Kidney (tissue), 14 donors: ENCODE data around the gene CD2AP. TPM values are rescaled to one million over a fixed set of nuclear protein-coding genes. Genes with fewer than 3 reads are reported as not detected.
A peak's percentile ranks its signal among the peaks of the same experiment; 100 is the strongest.

Experiments used
- DNase-seq, 5 donors: peaks; one replicate each; pipeline ENCODE4 v3.0.0-alpha.2; 2013 to 2020
- FAIRE-seq: peaks from 2 replicates; lab custom pipeline; 2012; peaks lifted over from hg19 to GRCh38; lab: Jason Lieb, UNC
- H3K27ac ChIP-seq, 2 donors: one replicate each; pipeline ENCODE4 v1.7.0; 2013; ENCODE audit warnings: low read depth in 2 of 2, low read length in 2 of 2, inconsistent platforms in 1 of 2
- H3K27me3 ChIP-seq: one replicate; pipeline ENCODE4 v1.7.1; 2013; ENCODE audit warnings: low read length, inconsistent platforms; ENCODE audit not compliant: control insufficient read depth, insufficient read depth
- H3K36me3 ChIP-seq, 3 donors: one replicate each; pipeline versions ENCODE4 v1.7.0 to v1.7.1; 2013; ENCODE audit warnings: low read length in 3 of 3, control low read depth in 1 of 3, inconsistent platforms in 1 of 3; ENCODE audit not compliant: insufficient read depth in 3 of 3, control insufficient read depth in 2 of 3
- H3K4me1 ChIP-seq, 3 donors: one replicate each; pipeline versions ENCODE4 v1.7.0 to v1.7.1; 2013; ENCODE audit warnings: low read length in 3 of 3, inconsistent platforms in 1 of 3, low read depth in 1 of 3; ENCODE audit not compliant: control insufficient read depth in 2 of 3, insufficient read depth in 2 of 3
- H3K4me3 ChIP-seq, 3 donors: one replicate each; pipeline versions ENCODE4 v1.7.0 to v1.8.1; 2013; ENCODE audit warnings: low read length in 3 of 3, control low read depth in 1 of 3, inconsistent platforms in 1 of 3
- H3K9ac ChIP-seq, 3 donors: one replicate each; pipeline versions ENCODE4 v1.7.0 to v1.7.1; 2013; ENCODE audit warnings: low read length in 3 of 3, control low read depth in 1 of 3, inconsistent platforms in 1 of 3
- H3K9me3 ChIP-seq, 3 donors: one replicate each; pipeline versions ENCODE4 v1.7.0 to v1.7.1; 2013; ENCODE audit warnings: low read length in 3 of 3, control low read depth in 1 of 3, inconsistent platforms in 1 of 3; ENCODE audit not compliant: control insufficient read depth in 2 of 3, insufficient read depth in 1 of 3
- CTCF ChIP-seq: IDR thresholded peaks from 3 replicates; pipeline ENCODE4 v1.5.1; 2012; ENCODE audit warnings: mild to moderate bottlenecking, moderate library complexity, borderline replicate concordance; ENCODE audit not compliant: insufficient read depth; ENCODE audit errors: extremely low read depth
- intact Hi-C: fragments of 100-400 bp; cut with DNase I; formaldehyde crosslinking; loops from one replicate; pipeline ENCODE4 v1.11.1; 2022
- polyA plus RNA-seq: library from polyadenylated mRNA; stranded (reverse); fragments of 350-450 nt; fragmentation: Illumina TruSeq; extraction: RNeasy Lipid Tissue Mini Kit (QIAGEN cat#74804); gene quantifications from one replicate; pipeline ENCODE4 v1.2.3, GENCODE V29; 2014; ENCODE audit warnings: low read depth, low replicate concordance; ENCODE audit not compliant: insufficient read depth
- total RNA-seq: library from RNA; stranded (reverse); fragmentation: NEBNext Ultra II Directional; extraction: Animal tissue kit (Norgen Biotek cat#: 25700); gene quantifications from one replicate; pipeline ENCODE4 v1.2.1, GENCODE V29; 2021
- donor health status: control.
- donor health status: control.
- donor health status: control.
- donor health status: control.
- donor health status: control.
- donor health status: DM: yes; HTN: yes; CAD: no.
- donor health status: Normal renal cell carcinoma (clear cell type).

The CD2AP gene
- total and polyA plus RNA-seq, 2 donors from 2014 or later = 19.5 to 87.6 TPM

DNA sequence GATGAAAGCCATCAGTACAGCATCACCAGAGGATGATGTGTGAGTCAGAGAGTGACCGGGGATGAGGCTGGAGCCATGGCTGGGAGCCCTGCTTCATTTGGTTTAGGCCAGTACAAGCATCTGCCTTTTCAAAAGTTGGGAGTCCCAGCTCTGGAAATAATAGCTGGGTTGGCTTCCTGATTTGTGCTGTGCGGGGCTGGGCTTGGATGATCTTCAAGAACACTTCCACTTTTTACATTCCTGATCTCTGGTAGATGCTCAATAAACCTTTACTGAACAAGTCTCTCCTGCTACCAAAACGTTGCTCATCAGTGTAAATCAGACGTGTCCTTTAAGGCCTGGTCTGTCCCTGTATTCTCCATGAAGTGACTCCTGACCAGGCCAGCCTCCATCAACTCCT is 176.7 kb downstream of the CD2AP start:
- TF ChIP-seq CTCF = no peak
- H3K4me1 ChIP-seq = peaks cover 0 to 2% (median 0%) of the 10 kb centered on the region in 3 donors
- H3K36me3 ChIP-seq = no peaks in the 10 kb centered on the region
- no peak overlapping the region for H3K27ac ChIP-seq
- FAIRE-seq (no peak), DNase-seq (no peak)
- no peaks in the 10 kb centered on the region for H3K27me3 ChIP-seq
- no peaks in the 10 kb centered on the region for H3K9me3 ChIP-seq
- no peak overlapping the region for H3K9ac ChIP-seq
- intact Hi-C loops = no loop called here
- H3K4me3 ChIP-seq = no peak overlapping the region

DNA sequence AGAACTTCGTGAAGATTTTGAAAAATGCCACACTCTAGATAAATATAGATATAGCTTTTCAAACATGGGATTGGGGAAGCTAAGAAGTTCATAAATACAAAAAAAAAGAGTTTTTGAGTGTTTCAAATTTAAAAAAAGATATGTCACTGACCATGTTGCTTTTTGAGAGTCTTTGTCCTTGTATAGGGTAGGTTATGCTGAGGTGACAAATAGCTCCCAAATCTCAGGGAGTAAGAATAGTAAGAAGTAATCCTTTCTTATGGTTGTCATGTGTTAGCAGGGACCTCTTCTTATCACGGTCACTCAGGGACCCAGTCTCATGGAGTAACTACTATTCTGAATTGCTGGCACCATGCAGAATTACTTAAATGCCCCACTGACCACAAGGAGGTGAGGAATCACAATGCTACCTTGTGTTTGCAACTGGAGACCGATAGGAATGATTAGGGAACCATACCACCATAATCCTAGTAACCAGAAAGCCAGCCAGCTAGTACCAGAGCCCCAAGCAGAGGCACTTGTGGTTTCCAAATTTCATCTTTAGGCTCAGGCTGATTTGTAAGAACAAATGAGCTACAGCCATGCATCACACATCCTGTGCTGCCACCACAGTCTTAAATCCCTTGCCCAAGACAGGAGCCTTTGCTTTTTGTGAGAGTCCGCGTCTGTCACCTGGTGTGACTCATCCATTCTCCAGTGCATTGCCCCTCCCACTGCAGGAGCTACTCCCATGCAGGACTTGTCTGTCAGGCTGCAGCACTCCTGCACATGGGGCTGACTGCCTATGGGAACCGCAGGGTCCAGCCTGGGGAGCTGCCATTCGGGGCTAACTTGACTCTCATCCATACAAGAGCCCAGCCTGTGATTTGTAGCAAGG is 178.4 kb downstream of the CD2AP start:
- intact Hi-C loops = no loop called here
- FAIRE-seq = no peak
- TF ChIP-seq CTCF = no peak

GRCh38 chr6:47661960-47662359 is 184.4 kb downstream of the CD2AP start:
- no peaks in the 10 kb centered on the region for H3K9me3 ChIP-seq
- H3K4me3 ChIP-seq = no peak overlapping the region
- no peaks in the 10 kb centered on the region for H3K4me1 ChIP-seq
- H3K27me3 ChIP-seq = no peaks in the 10 kb centered on the region
- no peak overlapping the region for H3K9ac ChIP-seq
- FAIRE-seq (no peak), DNase-seq (no peak)
- no peak overlapping the region for H3K27ac ChIP-seq
- intact Hi-C loops = no loop called here
- no peak for TF ChIP-seq CTCF
- H3K36me3 ChIP-seq = no peaks in the 10 kb centered on the region

More for the DNA sequence above, 178.4 kb downstream of the CD2AP start:
- Histone ChIP-seq H3K4me1 (peaks cover 0 to 2% (median 0%) of the 10 kb centered on the region in 3 donors), H3K27me3 (no peaks in the 10 kb centered on the region), H3K9me3 (no peaks in the 10 kb centered on the region), H3K9ac (no peak overlapping the region), H3K4me3 (no peak overlapping the region), H3K36me3 (no peaks in the 10 kb centered on the region), H3K27ac (no peak overlapping the region)
- DNase-seq = peak in 1 of 5 donors; percentile 68
